CD8-positive, alpha-beta memory T cell (primary cell): ENCODE results near the gene ULK3. TPM values are rescaled to one million over a fixed set of nuclear protein-coding genes. Genes with fewer than 3 reads are reported as not detected.

Experiments used
- CTCF ChIA-PET: fragments of 350-600 bp; sonication (Branson Sonifier 250); formaldehyde crosslinking; loops from one replicate; lab custom pipeline; 2021; ENCODE audit warnings: antibody characterized with exemption; lab: Charles Lee
- POLR2A ChIA-PET: fragments of 350-600 bp; sonication (Branson Sonifier 250); formaldehyde crosslinking; loops from one replicate; lab custom pipeline; 2021; ENCODE audit warnings: antibody characterized with exemption; lab: Charles Lee
- DNase-seq, 5 donors: peaks; one replicate each; pipeline versions ENCODE4 v3.0.0 to v3.0.0-alpha.2; 2020 to 2022; ENCODE audit warnings: mixed read lengths in 1 of 5
- H3K27ac ChIP-seq: one replicate; pipeline ENCODE4 v1.7.0; 2013; ENCODE audit warnings: low read depth, mild to moderate bottlenecking, low read length, moderate library complexity
- H3K27me3 ChIP-seq: 2 replicates; pipeline ENCODE4 v1.7.0; 2013; ENCODE audit warnings: low read length, mild to moderate bottlenecking; ENCODE audit not compliant: insufficient read depth, poor library complexity, severe bottlenecking
- H3K36me3 ChIP-seq: 2 replicates; pipeline ENCODE4 v1.7.0; 2013; ENCODE audit warnings: mild to moderate bottlenecking, low read length, moderate library complexity; ENCODE audit not compliant: insufficient read depth
- H3K4me1 ChIP-seq: 2 replicates; pipeline ENCODE4 v1.7.0; 2013; ENCODE audit warnings: mild to moderate bottlenecking, low read length, moderate library complexity; ENCODE audit not compliant: insufficient read depth
- H3K4me3 ChIP-seq: 2 replicates; pipeline ENCODE4 v1.7.0; 2013; ENCODE audit warnings: mild to moderate bottlenecking, low read length
- H3K9me3 ChIP-seq: 2 replicates; pipeline ENCODE4 v1.7.0; 2013; ENCODE audit warnings: mild to moderate bottlenecking, low read length
- H3K27ac Mint-ChIP-seq, 8 donors: one replicate each; pipeline ENCODE4 v1.8.0; 2020 to 2021; ENCODE audit warnings: mixed read lengths in 8 of 8, mild to moderate bottlenecking in 6 of 8, inconsistent platforms in 3 of 8, moderate library complexity in 3 of 8
- H3K27me3 Mint-ChIP-seq, 2 donors: one replicate each; pipeline ENCODE4 v1.8.0; 2020 to 2021; ENCODE audit warnings: mixed read lengths in 2 of 2, mild to moderate bottlenecking in 1 of 2, moderate library complexity in 1 of 2
- H3K36me3 Mint-ChIP-seq, 3 donors: one replicate each; pipeline ENCODE4 v1.8.0; 2020 to 2021; ENCODE audit warnings: mixed read lengths in 3 of 3, inconsistent platforms in 1 of 3, mild to moderate bottlenecking in 1 of 3
- H3K4me1 Mint-ChIP-seq, 3 donors: one replicate each; pipeline ENCODE4 v1.8.0; 2020 to 2021; ENCODE audit warnings: mixed read lengths in 3 of 3, inconsistent platforms in 1 of 3, mild to moderate bottlenecking in 1 of 3
- H3K4me3 Mint-ChIP-seq, 7 donors: one replicate each; pipeline ENCODE4 v1.8.0; 2020 to 2021; ENCODE audit warnings: mixed read lengths in 7 of 7, mild to moderate bottlenecking in 6 of 7, moderate library complexity in 4 of 7, inconsistent platforms in 2 of 7
- H3K9me3 Mint-ChIP-seq, 5 donors: one replicate each; pipeline ENCODE4 v1.8.0; 2020 to 2022; ENCODE audit warnings: mixed read lengths in 5 of 5, mild to moderate bottlenecking in 3 of 5, moderate library complexity in 2 of 5, inconsistent platforms in 1 of 5
- polyA plus RNA-seq: library from polyadenylated mRNA; unstranded; fragments of 300-500 nt; fragmentation: Illumina TruSeq; gene quantifications from one replicate; pipeline ENCODE4 v1.2.3, GENCODE V29; 2021
- total RNA-seq, 2 experiments: library from RNA; stranded (reverse); gene quantifications; one replicate each; pipeline ENCODE4 v1.2.3, GENCODE V29; 2021

ULK3 gene
- total and polyA plus RNA-seq, 3 experiments from 2014 or later = 43.1 to 60.1 (median 53.9) TPM

GRCh38 chr15:74828835-74829234, 14.1 kb downstream of the ULK3 start:
- no peak overlapping the region for H3K4me3 ChIP-seq
- H3K9me3 ChIP-seq = no peaks in the 10 kb centered on the region
- H3K4me3 Mint-ChIP-seq = no peak overlapping the region
- H3K27ac ChIP-seq = no peak overlapping the region
- H3K9me3 Mint-ChIP-seq = no peaks in the 10 kb centered on the region
- POLR2A ChIA-PET = no interaction called here
- H3K4me1 ChIP-seq = no peaks in the 10 kb centered on the region
- H3K36me3 Mint-ChIP-seq = peaks cover 0 to 1% (median 0%) of the 10 kb centered on the region in 3 donors
- H3K4me1 Mint-ChIP-seq = peaks cover 0 to 7% (median 1%) of the 10 kb centered on the region in 3 donors
- peaks cover 15% of the 10 kb centered on the region for H3K27me3 ChIP-seq
- no peaks in the 10 kb centered on the region for H3K36me3 ChIP-seq
- peaks cover 15 to 33% of the 10 kb centered on the region in 2 donors for H3K27me3 Mint-ChIP-seq
- no peak for DNase-seq
- CTCF ChIA-PET = interaction anchor here (1.0 to 1.8 kb wide), 4 partner anchors 10 to 194 kb away, joined by 3 to 6 read pairs (median 4); no protein-coding TSS in a partner anchor
- no peak overlapping the region for H3K27ac Mint-ChIP-seq

DNA sequence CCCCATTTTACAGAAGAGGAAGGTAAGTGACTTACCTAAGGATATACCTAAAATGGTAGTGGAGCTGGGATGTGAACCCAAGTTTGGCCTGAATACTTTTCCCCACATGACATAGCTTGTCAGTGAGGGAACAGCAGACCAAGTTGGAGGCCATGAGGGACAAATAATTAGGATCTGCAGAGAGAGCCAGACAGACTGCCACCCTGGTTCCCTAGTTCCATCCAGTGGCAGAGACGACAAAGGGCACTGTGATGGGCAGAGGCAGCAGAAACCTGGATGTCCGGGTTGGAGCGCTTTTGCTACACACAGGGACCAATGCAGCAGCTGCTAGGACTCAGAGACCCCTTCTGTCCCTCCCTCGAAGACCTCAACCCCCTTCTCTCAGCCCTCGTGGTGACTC, 15.3 kb downstream of the ULK3 start:
- no peaks in the 10 kb centered on the region for H3K36me3 ChIP-seq
- no peak overlapping the region for H3K4me3 ChIP-seq
- Mint-ChIP-seq H3K27me3 (peaks cover 18 to 33% of the 10 kb centered on the region in 2 donors), H3K36me3 (peaks cover 0 to 1% (median 0%) of the 10 kb centered on the region in 3 donors), H3K4me3 (no peak overlapping the region), H3K4me1 (peaks cover 0 to 7% (median 1%) of the 10 kb centered on the region in 3 donors), H3K27ac (no peak overlapping the region), H3K9me3 (no peaks in the 10 kb centered on the region)
- H3K27ac ChIP-seq = no peak overlapping the region
- CTCF ChIA-PET = interaction anchor here (1.3 to 2.6 kb wide), 6 partner anchors 13 to 74 kb away, joined by 5 to 12 read pairs (median 8); no protein-coding TSS in a partner anchor
- no peaks in the 10 kb centered on the region for H3K9me3 ChIP-seq
- H3K4me1 ChIP-seq = no peaks in the 10 kb centered on the region
- H3K27me3 ChIP-seq = peaks cover 15% of the 10 kb centered on the region
- DNase-seq = no peak
- POLR2A ChIA-PET = interaction anchor here (0.5 kb wide), 1 partner anchor 344 kb away, joined by 3 read pairs; no protein-coding TSS in a partner anchor

DNA sequence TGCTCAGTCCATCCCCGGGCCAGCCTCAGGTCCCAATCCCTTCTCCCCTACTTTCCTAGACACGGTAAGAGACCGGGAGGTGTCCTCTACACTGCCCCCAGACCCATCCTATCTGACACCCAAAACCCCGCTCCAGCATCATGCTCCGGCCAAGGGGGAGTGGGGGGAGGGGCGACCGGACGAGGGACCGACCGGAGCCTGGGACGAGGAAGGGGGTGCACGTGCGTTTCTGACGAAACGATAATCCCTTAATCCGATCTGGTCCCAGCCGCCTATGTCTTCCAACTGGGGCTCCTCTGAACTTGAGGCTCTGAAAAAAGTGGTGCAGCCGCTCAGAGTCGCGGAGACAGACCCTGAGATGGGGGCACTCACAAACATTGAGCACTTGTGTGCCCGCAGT, 16.0 kb downstream of the ULK3 start:
- Histone ChIP-seq H3K9me3 (no peaks in the 10 kb centered on the region), H3K36me3 (no peaks in the 10 kb centered on the region), H3K27me3 (peaks cover 15% of the 10 kb centered on the region), H3K27ac (no peak overlapping the region), H3K4me1 (no peaks in the 10 kb centered on the region), H3K4me3 (no peak overlapping the region)
- Mint-ChIP-seq H3K27me3 (peaks cover 18 to 33% of the 10 kb centered on the region in 2 donors), H3K27ac (no peak overlapping the region), H3K36me3 (peaks cover 0 to 1% (median 0%) of the 10 kb centered on the region in 3 donors), H3K4me3 (no peak overlapping the region), H3K9me3 (no peaks in the 10 kb centered on the region), H3K4me1 (peaks cover 0 to 7% (median 1%) of the 10 kb centered on the region in 3 donors)
- ChIA-PET CTCF (interaction anchor here (1.2 to 2.6 kb wide), 7 partner anchors 13 to 74 kb away, joined by 4 to 12 read pairs (median 7); no protein-coding TSS in a partner anchor), POLR2A (no interaction called here)
- DNase-seq = no peak

- no peaks in the 10 kb centered on the region for H3K4me1 ChIP-seq
- ChIA-PET CTCF (interaction anchor here (0.8 to 2.6 kb wide), 8 partner anchors 11 to 75 kb away, joined by 3 to 12 read pairs (median 6); no protein-coding TSS in a partner anchor), POLR2A (no interaction called here)
- DNase-seq = peak; percentile 28 to 62 (median 44)
- Mint-ChIP-seq H3K4me1 (peaks cover 0 to 7% (median 1%) of the 10 kb centered on the region in 3 donors), H3K9me3 (no peaks in the 10 kb centered on the region), H3K36me3 (peaks cover 0 to 1% (median 0%) of the 10 kb centered on the region in 3 donors), H3K27me3 (peaks cover 18 to 33% of the 10 kb centered on the region in 2 donors), H3K4me3 (no peak within 1 kb of the TSS), H3K27ac (no peak within 1 kb of the TSS)
- no peak within 1 kb of the TSS for H3K4me3 ChIP-seq
- no peaks in the 10 kb centered on the region for H3K36me3 ChIP-seq
- H3K27ac ChIP-seq = no peak within 1 kb of the TSS
- peaks cover 15% of the 10 kb centered on the region for H3K27me3 ChIP-seq
- H3K9me3 ChIP-seq = no peaks in the 10 kb centered on the region
These were observed 16.6 kb downstream of the ULK3 start, which contains the start of gene CPLX3 for GRCh38 chr15:74826364-74826819. TSS of gene CPLX3 (plus strand) at chr15:74826627. CDS start at chr15:74826704, 77 bp downstream.

DNA sequence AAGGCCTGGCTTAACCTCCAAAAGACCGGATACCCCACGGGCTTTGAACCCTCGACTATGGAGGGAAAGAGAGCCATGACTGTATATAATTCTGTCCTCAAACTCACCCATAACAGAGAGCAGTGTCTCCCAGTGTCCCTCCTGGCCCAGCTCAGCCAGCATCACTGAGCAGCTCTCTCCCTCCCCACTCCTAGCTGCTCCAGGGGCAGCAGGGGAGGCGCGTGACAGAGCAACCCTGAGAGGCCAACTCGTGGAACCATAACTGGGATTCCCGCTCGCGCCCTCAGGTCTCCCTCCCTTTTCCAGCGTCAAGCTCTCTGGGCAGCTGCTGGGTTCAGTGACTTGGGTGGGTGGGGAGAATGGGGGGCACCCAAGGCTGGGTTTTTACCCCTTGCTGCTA, 17.1 kb downstream of the ULK3 start:
- Histone ChIP-seq H3K4me1 (no peaks in the 10 kb centered on the region), H3K27me3 (peaks cover 15% of the 10 kb centered on the region), H3K27ac (no peak overlapping the region), H3K4me3 (no peak overlapping the region), H3K9me3 (no peaks in the 10 kb centered on the region), H3K36me3 (no peaks in the 10 kb centered on the region)
- no peak overlapping the region for H3K27ac Mint-ChIP-seq
- POLR2A ChIA-PET = no interaction called here
- H3K4me1 Mint-ChIP-seq = peaks cover 0 to 7% (median 1%) of the 10 kb centered on the region in 3 donors
- H3K9me3 Mint-ChIP-seq = no peaks in the 10 kb centered on the region
- H3K36me3 Mint-ChIP-seq = peaks cover 0 to 1% (median 0%) of the 10 kb centered on the region in 3 donors
- CTCF ChIA-PET = interaction anchor here (0.8 to 2.6 kb wide), 7 partner anchors 10 to 75 kb away, joined by 3 to 12 read pairs (median 7); no protein-coding TSS in a partner anchor
- H3K27me3 Mint-ChIP-seq = peaks cover 18 to 33% of the 10 kb centered on the region in 2 donors
- H3K4me3 Mint-ChIP-seq = no peak overlapping the region
- no peak for DNase-seq

DNA sequence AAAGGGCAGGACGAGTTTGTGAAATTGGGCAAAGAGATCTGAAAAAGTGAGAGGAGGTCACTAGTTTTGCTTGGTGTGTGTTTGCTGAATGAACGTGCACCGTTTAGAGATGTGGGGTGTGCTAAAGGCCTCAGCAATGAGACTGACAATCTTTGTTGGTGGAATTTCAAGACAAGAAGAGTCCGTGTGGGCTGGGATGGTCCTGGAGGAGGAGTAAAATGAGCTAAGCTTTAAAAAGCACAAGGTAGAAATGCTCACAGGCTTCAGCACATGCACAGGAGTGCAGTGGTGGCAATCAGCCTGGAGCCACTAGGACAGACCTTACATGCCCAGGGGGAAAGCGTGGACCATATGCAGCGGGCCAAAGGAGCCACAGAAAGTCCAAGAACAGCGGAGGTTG, 18.0 kb downstream of the ULK3 start:
- H3K27ac Mint-ChIP-seq = no peak overlapping the region
- H3K27me3 ChIP-seq = peaks cover 15% of the 10 kb centered on the region
- no peak for DNase-seq
- peaks cover 0 to 1% (median 0%) of the 10 kb centered on the region in 3 donors for H3K36me3 Mint-ChIP-seq
- H3K4me1 Mint-ChIP-seq = peaks cover 0 to 7% (median 1%) of the 10 kb centered on the region in 3 donors
- CTCF ChIA-PET = interaction anchor here (0.5 to 1.5 kb wide), 3 partner anchors 9 to 704 kb away, joined by 3 to 4 read pairs (median 3); no protein-coding TSS in a partner anchor
- H3K36me3 ChIP-seq = no peaks in the 10 kb centered on the region
- H3K4me3 ChIP-seq = no peak overlapping the region
- no peak overlapping the region for H3K27ac ChIP-seq
- POLR2A ChIA-PET = no interaction called here
- no peak overlapping the region for H3K4me3 Mint-ChIP-seq
- H3K9me3 Mint-ChIP-seq = no peaks in the 10 kb centered on the region
- H3K4me1 ChIP-seq = no peaks in the 10 kb centered on the region
- no peaks in the 10 kb centered on the region for H3K9me3 ChIP-seq
- H3K27me3 Mint-ChIP-seq = peaks cover 16 to 32% of the 10 kb centered on the region in 2 donors

DNA sequence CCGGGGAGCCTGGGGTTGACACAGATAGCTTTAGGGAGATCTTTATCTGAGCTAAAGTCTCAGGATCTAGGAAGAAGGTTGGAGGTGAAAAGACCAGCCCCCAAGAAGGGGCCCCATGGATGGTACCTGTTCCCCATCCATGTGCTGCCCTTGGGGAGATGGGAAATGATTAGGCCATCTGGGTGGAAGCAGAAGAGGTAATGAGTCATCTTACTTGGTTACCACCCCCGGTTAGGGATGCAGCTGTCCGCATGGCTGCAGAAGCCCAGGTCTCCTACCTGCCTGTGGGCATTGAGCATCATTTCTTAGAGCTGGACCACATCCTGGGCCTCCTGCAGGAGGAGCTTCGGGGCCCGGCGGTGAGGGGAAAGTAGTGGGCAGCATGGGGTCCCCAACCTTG, 19.6 kb downstream of the ULK3 start:
- Mint-ChIP-seq H3K9me3 (no peaks in the 10 kb centered on the region), H3K27ac (no peak overlapping the region), H3K36me3 (peaks cover 0 to 1% (median 0%) of the 10 kb centered on the region in 3 donors), H3K27me3 (peaks cover 11 to 40% of the 10 kb centered on the region in 2 donors), H3K4me1 (peaks cover 4 to 16% (median 6%) of the 10 kb centered on the region in 3 donors), H3K4me3 (no peak overlapping the region)
- Histone ChIP-seq H3K27me3 (peaks cover 15% of the 10 kb centered on the region), H3K4me1 (peaks cover 7% of the 10 kb centered on the region), H3K9me3 (no peaks in the 10 kb centered on the region), H3K27ac (no peak overlapping the region), H3K36me3 (no peaks in the 10 kb centered on the region), H3K4me3 (no peak overlapping the region)
- DNase-seq = no peak
- ChIA-PET POLR2A (no interaction called here), CTCF (no interaction called here)

DNA sequence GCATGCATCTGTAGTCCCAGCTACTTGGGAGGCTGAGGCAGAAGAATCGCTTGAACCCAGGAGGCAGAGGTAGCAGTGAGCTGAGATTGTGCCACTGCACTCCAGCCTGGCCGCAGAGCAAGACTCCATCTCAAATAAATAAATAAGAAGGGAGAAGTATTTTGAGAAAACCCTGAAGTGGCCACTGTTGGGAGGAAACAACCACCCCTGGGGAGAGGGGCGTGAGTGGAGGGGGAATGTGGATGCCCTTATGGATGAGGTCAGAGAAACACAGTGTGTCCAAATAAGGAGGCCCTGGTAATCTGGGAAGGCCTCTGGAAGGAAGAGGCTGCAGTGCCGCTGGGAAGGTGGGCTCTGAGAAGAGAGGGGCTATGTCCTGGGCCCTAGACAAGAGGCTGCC, 20.7 kb downstream of the ULK3 start:
- DNase-seq = no peak
- POLR2A ChIA-PET = no interaction called here
- peaks cover 9 to 29% of the 10 kb centered on the region in 2 donors for H3K27me3 Mint-ChIP-seq
- no peaks in the 10 kb centered on the region for H3K9me3 Mint-ChIP-seq
- peaks cover 0 to 1% (median 0%) of the 10 kb centered on the region in 3 donors for H3K36me3 Mint-ChIP-seq
- H3K4me3 Mint-ChIP-seq = no peak overlapping the region
- CTCF ChIA-PET = no interaction called here
- H3K4me1 Mint-ChIP-seq = peaks cover 4 to 16% (median 6%) of the 10 kb centered on the region in 3 donors
- no peaks in the 10 kb centered on the region for H3K36me3 ChIP-seq
- H3K9me3 ChIP-seq = no peaks in the 10 kb centered on the region
- H3K27me3 ChIP-seq = peaks cover 7% of the 10 kb centered on the region
- H3K4me3 ChIP-seq = no peak overlapping the region
- peaks cover 9% of the 10 kb centered on the region for H3K4me1 ChIP-seq
- H3K27ac Mint-ChIP-seq = peak overlapping the region in 1 of 8 donors; percentile 33
- no peak overlapping the region for H3K27ac ChIP-seq
